CD4-positive, alpha-beta T cell treated with Interleukin-15 for 4 hours (primary cell): ENCODE data around the gene ALLC.
"Not testable (repeated sequence)": the region's sequence is repeated elsewhere in the genome, so short reads cannot be mapped to it uniquely, and the experiment has no call there.

Experiments
- DNase-seq: peaks from one replicate; pipeline ENCODE4 v3.0.0-alpha.2; 2020; ENCODE audit warnings: low spot score

The ALLC gene

GRCh38 chr2:3626118-3626811 lies 31.7 kb upstream of the ALLC start:
- DNase-seq: no peak

- DNase-seq: no peak
Measured at GRCh38 chr2:3626812-3627499, 31.0 kb upstream of the ALLC start.

DNA sequence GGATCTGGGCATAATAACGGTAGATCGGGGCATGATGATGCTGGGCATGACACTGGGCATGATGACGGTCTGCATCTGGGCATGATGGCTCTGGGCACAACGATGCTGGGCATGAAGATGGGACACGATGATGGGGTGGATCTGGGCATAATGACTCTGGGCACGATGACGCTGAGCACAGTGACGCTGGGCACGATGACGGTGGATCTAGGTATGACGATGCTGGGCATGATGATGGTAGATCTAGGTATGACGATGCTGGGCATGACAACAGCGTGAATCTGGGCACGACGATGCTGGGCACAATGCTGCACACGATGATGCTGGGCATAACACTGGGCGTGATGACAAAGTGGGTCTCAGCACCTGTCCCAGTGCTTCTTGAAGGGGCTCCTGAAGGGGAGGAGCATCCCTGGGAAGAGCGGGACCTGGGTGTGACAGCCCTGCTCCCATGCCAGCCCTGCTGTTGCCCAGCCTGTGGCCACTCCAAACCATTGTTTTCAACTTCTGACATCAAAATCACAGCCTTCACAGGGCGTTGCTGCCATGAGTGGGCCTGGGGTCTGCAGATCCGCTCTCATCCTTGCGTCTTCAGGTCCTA lies 30.4 kb upstream of the ALLC start:
- DNase-seq: no peak

DNA sequence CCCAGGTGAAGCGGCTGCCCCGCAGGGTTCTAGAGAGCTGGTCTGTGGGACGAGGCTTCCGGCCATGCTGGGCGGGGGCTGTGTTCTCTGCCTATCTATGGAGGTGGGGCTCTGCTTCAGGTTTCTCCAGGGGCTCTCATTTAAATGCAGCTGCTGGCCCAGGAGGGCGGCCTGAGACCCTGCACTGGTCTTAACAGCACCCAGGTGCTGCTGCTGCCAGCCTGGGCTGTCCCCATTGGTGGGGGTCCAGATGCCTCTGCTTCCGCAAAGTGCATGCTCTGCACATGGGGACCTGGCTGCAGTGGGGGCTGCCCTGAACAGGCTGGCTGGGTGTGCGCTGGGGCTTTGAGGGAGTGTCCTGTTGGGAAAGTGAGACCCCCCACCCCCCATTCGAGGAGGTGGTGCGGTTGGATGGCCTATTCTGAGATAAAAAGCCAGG lies 29.7 kb upstream of the ALLC start:
- DNase-seq: no peak

- no peak for DNase-seq
Measured at GRCh38 chr2:3628800-3629199, 29.2 kb upstream of the ALLC start.

DNA sequence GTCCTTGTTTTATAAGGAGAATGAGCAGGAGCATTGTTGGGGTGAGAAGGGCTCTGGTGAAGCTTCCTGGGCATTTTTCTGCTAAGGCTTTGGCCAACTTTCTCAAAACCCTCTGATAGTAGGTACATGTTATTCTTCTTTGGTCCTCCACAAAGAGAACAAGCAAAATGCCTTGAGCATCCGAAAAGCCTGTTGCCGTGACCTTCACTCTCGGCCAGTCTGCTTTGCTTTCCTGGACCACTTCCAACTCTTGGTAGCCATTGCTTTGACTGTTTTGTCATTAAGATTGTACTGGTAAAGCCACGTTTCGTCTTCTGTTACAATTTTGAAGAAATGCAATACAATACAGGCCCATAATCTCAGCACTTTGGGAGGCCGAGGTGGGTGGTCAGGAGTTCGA lies 27.4 kb upstream of the ALLC start:
- no peak for DNase-seq

- DNase-seq: no peak
Measured at GRCh38 chr2:3631161-3631850, 26.7 kb upstream of the ALLC start.

GRCh38 chr2:3631851-3632659 lies 25.9 kb upstream of the ALLC start:
- DNase-seq: no peak

- DNase-seq: no peak
Measured at GRCh38 chr2:3633089-3633981, 24.7 kb upstream of the ALLC start.

GRCh38 chr2:3633982-3634595 lies 23.9 kb upstream of the ALLC start:
- no peak for DNase-seq

DNA sequence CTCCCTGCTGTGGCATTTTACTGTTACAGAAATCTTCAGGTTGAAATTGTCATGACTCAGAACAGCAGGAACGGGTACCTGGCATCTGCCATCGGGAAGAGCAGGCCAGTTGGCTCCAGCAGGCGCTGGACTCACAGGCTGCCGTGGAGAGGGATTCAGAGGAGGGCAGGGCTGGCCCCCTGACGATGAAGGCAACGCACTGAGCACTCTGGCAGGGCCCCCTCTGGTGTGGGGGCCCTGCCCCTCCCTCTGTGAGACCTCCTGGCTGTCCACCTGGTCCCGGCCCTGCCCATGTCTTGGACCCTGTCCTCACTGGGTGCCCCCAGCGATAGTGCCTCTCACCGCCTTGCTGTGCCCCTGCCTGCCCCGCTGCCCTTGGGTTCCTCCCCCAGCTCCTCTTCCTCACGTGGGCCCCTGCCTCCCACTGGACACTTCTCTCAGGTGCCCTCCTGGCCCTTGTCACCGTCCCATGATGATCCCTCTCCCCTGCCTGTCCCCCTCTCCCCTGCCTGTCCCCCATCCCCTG lies 23.3 kb upstream of the ALLC start:
- no peak for DNase-seq

DNA sequence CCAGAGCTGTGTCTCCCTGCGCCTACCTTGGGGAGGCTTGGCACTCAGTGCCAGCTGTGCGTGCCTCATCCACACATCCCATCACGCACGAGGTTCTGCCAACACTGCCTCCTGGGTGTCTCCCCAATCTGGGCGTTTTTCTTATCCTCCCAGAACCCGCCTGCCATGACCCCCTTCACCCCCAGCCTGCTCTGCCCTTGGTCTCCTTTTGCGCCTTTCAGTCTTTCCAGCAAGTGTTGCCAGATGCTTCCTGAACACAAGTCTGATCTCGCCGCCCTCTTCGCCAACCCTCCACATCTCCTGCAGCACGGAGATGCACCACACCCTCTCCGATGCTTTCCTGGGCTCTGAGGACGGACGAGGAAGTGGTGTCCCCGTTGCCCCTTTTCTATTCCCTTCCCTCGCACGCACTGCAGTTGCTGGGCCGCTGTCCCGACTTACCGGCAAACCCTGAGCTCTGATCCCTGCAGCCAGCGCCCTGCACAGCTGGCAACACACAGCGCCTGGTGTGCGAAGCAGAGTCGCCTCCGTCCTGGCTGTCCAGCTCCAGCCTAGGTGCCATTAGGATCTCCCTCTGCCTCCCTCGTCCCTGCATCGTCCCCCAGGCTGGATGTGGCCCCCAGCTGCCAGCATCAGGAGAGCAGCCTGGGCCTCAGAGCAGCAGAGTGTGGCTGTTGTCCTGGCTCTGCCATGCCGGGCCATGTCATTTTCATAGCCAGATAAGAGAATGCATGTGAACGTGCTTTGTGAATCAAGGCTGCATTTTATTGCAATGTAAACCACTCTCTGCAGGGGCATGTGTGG lies 22.6 kb upstream of the ALLC start:
- no peak for DNase-seq

- DNase-seq: not testable (repeated sequence)
Measured at GRCh38 chr2:3635975-3636327, 22.0 kb upstream of the ALLC start.

DNA sequence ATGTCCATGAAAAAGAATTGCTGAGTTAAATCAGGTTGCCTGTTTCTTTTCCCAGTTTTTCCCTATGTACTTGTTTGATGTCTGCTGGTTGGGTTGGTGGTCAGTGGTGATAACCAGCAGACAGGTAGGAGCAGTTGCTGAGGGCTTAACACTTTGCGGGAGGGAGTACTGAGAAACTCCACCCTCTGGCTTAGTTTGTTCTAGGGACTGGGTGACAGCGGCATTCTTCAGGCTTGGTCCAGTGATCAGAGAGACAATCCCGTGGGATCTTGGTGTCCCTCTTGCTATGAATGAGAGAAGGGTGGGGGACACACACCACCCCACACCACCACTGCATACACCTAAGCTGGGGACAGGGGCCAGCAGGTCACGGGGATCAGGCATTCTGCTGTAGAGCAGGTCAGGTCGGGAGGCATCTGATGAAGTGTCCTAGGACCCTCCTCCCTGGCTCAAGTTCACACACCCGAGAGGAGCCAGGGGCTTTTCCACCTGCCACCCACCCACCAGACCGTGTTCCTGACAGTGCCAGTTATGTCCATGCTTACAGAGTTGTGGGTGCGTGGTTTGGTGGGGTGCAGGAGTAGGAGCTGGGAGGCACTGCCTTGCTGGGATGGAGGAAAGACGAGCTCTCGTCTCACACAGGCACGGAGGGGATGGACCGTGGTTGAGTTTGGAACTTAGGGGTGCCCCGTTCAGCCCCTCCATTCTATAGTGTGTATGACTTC lies 21.3 kb upstream of the ALLC start:
- DNase-seq: no peak

GRCh38 chr2:3637311-3637675 lies 20.7 kb upstream of the ALLC start:
- DNase-seq: no peak

DNA sequence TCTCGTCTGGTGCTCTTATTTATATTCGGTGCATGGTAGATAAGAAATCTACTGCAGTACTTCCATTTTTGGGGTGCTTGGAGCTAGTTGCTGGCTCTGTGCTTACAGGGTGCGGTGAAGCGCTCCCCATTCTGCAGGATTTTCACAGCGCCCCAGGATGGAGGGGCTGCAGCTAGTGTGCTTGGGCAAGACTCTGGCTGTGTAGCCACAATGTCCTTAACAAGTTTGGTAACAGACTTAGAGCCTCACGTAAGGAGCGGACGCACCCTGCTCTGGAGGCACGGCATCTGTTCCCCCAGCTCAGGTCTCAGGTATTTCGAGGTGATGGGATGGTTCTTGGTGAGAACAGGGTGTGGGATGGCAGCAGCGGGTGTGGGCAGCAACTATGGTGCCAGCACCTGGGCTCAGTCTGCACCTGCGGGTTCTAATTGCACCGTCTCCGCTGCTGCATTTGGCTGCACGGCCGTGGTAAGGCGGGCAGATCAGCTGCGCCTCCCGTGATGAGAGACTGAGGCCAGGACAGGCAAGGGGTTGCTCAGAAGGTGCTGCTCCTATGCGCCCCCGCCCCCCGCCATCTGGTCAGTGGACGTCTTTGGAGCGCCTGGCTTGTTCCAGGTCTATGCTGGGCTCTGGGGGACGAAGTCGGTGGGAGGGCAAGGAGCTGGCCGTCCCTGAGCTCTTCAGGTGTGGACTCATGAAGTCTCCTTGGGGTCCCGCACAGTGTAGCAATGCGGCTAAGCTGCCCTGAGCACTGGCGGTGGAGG lies 20.1 kb upstream of the ALLC start:
- DNase-seq: no peak

DNA sequence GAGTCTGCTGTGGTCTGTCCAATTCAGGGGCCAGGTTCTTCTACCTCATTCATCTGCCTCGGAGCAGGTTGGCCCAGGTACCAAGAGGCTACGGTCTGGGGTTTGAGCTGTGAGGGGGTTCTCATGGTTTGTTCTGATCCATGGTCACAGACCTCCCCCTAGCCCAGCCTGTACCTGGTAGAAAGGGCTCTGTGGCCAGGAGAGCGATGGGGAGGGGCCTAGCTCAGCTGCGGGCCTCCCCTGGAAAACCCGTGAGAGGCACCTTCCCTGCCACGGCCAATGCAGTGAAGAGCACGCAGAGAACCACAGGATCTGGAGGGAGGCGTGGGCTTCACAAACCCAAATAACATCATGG lies 19.6 kb upstream of the ALLC start:
- no peak for DNase-seq

DNA sequence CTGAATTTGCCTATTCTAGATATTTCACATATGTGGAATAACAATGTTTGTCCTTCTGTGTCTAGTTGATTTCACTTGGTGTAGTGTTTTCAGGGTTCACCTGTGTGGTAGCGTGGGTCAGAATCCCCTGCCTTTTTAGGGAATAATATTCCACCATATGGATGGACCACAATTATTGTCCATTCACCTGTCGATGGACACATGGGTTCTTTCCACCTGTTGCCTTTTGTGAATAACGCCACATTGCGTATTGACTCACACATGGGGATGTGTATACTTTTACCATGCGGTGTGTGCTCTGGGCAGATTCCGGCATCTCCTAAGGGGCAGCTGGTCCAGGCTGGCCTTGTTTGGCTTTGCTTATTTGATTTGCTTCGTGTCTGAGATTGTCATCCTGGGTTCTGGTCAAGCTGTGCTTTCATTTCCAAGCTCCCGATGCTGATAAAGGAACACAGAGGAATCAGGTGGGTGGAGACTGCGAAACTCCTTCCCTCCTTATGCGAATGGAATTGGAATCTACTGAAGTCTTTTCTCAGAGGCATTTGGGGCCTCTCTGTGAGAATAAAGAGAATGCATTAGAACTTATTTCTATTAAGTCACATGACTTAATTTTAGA lies 18.9 kb upstream of the ALLC start:
- no peak for DNase-seq
